RWPE1 (cell line): ENCODE data around the gene PLEK.
A peak's percentile ranks its signal among the peaks of the same experiment; 100 is the strongest.
"Not testable (repeated sequence)": the region's sequence is repeated elsewhere in the genome, so short reads cannot be mapped to it uniquely, and the experiment has no call there.

Source experiments
- CTCF ChIA-PET: fragments of 350-600 bp; sonication (Branson Sonifier 250); formaldehyde crosslinking; extraction: SDS; loops from one replicate; lab custom pipeline; 2021; lab: Yijun Ruan, JAX
- POLR2A ChIA-PET: fragments of 400-600 bp; formaldehyde crosslinking; extraction: SDS; loops from one replicate; lab custom pipeline; 2020; ENCODE audit warnings: antibody characterized with exemption; ENCODE audit not compliant: low non-redundant PET; lab: Yijun Ruan, JAX
- DNase-seq: peaks from one replicate; pipeline ENCODE4 v3.0.0; 2012; ENCODE audit warnings: low spot score
- H3K27ac ChIP-seq: fragments of 450-650 bp; 2 replicates; pipeline ENCODE4 v1.5.1; 2017
- TF ChIP-seq, protein P1 (sequence below): fragments of 450-650 bp; conservative IDR thresholded peaks from 2 replicates; pipeline ENCODE4 v1.5.1; 2017; ENCODE audit warnings: low read depth, mild to moderate bottlenecking

PLEK gene

DNA sequence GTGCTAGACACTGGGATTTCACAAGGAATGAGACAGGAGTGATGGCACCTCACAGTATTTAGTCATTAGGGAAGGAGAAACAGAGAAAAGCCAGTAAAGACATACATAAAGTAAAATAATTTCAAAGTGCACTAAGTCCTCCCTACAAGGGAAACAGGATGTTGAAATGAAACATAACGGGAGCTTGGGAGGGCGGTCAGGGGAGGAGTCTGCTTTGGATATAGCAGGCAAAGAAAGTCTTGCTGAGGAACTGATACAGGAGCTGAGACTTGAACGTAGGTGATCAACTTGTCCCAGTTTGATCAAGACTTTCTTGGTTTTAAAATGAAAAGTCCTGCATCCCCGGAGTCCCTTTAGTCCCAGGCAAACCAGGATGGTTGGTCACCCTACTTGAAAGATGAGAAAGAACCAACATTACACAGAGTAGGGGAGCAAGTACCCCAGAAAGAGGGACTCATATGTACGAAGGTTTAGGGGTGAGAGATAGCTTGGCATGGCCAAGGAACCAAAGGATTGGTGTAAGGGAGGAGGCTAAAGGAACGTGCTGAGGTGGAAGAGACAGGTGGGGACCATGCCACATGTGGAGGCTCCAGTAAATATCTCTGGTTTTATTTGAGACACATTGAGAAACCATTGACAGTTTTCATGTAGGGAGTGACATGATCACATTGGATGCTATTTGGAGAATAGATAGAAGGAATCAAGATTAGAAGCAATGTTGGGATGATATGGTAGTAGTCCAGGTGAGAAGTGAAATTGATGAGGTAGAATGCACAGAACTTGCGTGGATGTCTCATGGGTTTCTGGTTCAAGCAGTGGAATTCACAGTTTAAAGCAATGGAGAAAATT lies 73.6 kb downstream of the PLEK start:
- no peak for DNase-seq
- TF ChIP-seq, protein P1, sequence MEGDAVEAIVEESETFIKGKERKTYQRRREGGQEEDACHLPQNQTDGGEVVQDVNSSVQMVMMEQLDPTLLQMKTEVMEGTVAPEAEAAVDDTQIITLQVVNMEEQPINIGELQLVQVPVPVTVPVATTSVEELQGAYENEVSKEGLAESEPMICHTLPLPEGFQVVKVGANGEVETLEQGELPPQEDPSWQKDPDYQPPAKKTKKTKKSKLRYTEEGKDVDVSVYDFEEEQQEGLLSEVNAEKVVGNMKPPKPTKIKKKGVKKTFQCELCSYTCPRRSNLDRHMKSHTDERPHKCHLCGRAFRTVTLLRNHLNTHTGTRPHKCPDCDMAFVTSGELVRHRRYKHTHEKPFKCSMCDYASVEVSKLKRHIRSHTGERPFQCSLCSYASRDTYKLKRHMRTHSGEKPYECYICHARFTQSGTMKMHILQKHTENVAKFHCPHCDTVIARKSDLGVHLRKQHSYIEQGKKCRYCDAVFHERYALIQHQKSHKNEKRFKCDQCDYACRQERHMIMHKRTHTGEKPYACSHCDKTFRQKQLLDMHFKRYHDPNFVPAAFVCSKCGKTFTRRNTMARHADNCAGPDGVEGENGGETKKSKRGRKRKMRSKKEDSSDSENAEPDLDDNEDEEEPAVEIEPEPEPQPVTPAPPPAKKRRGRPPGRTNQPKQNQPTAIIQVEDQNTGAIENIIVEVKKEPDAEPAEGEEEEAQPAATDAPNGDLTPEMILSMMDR = no peak
- ChIA-PET CTCF (no interaction called here), POLR2A (interaction anchor here (0.7 kb wide), 1 partner anchor 155 kb away, joined by 3 read pairs; no protein-coding TSS in a partner anchor)
- no peak overlapping the region for H3K27ac ChIP-seq

DNA sequence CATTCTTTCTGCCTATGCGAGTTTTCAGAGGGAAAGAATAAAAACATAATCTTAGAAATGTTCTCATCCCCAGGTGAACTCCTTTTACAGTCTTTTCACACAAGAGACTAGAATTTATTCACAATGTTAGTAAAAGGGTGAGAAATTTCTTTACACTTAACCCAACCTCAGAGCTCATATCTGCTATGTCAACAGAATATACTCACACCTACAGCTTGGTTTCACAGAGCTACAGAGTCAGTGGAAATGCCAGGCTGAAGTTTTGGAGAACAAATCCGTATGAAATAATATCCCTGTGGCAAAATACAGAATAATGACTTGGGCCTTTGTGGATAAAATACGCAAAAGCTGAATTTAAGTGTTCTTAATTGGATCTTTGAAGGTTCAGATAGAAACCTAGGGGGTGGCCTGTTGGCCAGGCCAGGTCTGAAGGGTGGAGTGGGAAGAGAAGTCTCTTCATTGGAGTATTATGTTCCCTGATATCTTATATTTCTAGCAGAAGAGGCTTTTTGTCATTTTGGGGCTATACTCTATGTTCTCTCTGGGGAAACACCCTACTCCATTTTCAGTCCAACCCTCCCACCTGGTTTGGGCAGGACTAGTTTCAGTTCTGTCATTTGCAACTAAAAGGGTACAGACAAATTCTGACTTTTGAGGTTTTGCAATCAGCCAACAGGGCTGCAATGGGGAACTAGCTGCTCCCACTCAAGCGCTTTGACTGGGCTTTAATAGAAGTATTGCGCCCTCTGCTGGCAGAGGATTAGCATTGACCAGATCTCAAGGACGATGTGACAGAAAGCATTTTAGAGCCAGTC lies 76.3 kb downstream of the PLEK start:
- no peak overlapping the region for H3K27ac ChIP-seq
- ChIA-PET POLR2A (no interaction called here), CTCF (interaction anchor here (0.6 to 2.2 kb wide), 12 partner anchors 9 to 1617 kb away, joined by 3 to 7 read pairs (median 3); no protein-coding TSS in a partner anchor)
- DNase-seq = peak; percentile 56
- TF ChIP-seq, protein P1 = peak; percentile 84

DNA sequence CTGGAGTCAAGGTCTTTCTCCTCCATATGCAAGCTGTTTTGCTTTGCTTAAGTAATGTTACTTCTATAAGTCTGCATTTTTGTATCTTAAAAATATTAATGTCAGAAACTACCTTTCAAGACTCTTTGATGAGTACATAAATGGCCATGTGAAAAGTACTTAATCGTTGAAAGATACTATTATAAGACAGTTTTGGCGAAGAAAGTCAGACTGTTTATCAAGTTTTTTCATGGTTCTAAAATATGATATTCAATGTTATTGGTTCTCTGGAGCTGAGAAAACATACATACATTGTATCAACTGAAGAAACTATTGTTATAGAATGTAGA lies 76.9 kb downstream of the PLEK start:
- ChIA-PET POLR2A (no interaction called here), CTCF (interaction anchor here (0.5 to 2.2 kb wide), 9 partner anchors 10 to 319 kb away, joined by 3 to 7 read pairs (median 4); no protein-coding TSS in a partner anchor)
- TF ChIP-seq, protein P1 = peak; percentile 39

DNA sequence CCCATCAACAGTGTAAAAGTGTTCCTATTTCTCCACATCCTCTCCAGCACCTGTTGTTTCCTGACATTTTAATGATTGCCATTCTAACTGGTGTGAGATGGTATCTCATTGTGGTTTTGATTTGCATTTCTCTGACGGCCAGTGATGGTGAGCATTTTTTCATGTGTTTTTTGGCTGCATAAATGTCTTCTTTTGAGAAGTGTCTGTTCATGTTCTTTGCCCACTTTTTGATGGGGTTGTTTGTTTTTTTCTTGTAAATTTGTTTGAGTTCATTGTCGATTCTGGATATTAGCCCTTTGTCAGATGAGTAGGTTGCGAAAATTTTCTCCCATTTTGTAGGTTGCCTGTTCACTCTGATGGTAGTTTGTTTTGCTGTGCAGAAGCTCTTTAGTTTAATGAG lies 81.3 kb downstream of the PLEK start:
- DNase-seq, POLR2A ChIA-PET, CTCF ChIA-PET, H3K27ac ChIP-seq: not testable (repeated sequence)

More for the DNA sequence above, 76.9 kb downstream of the PLEK start:
- DNase-seq = no peak
- no peak overlapping the region for H3K27ac ChIP-seq
